Tibial artery (tissue), 4 donors: ENCODE measurements around the gene SOBP.

Experiments
- DNase-seq, 2 donors: peaks; one replicate each; pipeline ENCODE4 v3.0.0-alpha.2; 2019
- H3K27ac ChIP-seq, 2 donors: fragments of 200-600 bp; sonication (generic) in 1 of 2; 1 replicate in 1 of 2; 2 replicates in 1 of 2; pipeline ENCODE4 v1.5.1; 2018 to 2019; ENCODE audit warnings: mild to moderate bottlenecking in 1 of 2
- H3K27me3 ChIP-seq, 2 donors: fragments of 200-600 bp; sonication (generic) in 1 of 2; one replicate each; pipeline versions ENCODE4 v1.5.1 to v1.6.0; 2016 to 2019
- H3K36me3 ChIP-seq, 3 donors: fragments of 200-600 bp; sonication (generic) in 2 of 3; one replicate each; pipeline ENCODE4 v1.5.1; 2016 to 2019; ENCODE audit warnings: mild to moderate bottlenecking in 2 of 3
- H3K4me1 ChIP-seq, 4 donors: fragments of 200-600 bp; sonication (generic) in 2 of 4; 1 replicate in 3 of 4; 2 replicates in 1 of 4; pipeline ENCODE4 v1.5.1; 2016 to 2019
- H3K4me3 ChIP-seq, 2 donors: fragments of 200-600 bp; sonication (generic) in 1 of 2; 1 replicate in 1 of 2; 2 replicates in 1 of 2; pipeline ENCODE4 v1.5.1; 2018 to 2019; ENCODE audit warnings: mild to moderate bottlenecking in 2 of 2
- H3K9me3 ChIP-seq, 3 donors: fragments of 200-600 bp; sonication (generic) in 1 of 3; one replicate each; pipeline ENCODE4 v1.5.1; 2016 to 2019
- intact Hi-C: fragments of 100-400 bp; cut with DNase I; formaldehyde crosslinking; loops from one replicate; pipeline ENCODE4 v1.15.0; 2023; ENCODE audit warnings: low total_unique reads
- TF ChIP-seq, protein P1 (sequence below), 2 experiments: fragments of 200-600 bp in 1 of 2; fragments of 450-650 bp in 1 of 2; IDR thresholded peaks; one replicate each; pipeline ENCODE4 v1.5.1; 2017 to 2019; ENCODE audit warnings: antibody characterized with exemption in 2 of 2, mild to moderate bottlenecking in 1 of 2, moderate library complexity in 1 of 2

The SOBP gene

DNA sequence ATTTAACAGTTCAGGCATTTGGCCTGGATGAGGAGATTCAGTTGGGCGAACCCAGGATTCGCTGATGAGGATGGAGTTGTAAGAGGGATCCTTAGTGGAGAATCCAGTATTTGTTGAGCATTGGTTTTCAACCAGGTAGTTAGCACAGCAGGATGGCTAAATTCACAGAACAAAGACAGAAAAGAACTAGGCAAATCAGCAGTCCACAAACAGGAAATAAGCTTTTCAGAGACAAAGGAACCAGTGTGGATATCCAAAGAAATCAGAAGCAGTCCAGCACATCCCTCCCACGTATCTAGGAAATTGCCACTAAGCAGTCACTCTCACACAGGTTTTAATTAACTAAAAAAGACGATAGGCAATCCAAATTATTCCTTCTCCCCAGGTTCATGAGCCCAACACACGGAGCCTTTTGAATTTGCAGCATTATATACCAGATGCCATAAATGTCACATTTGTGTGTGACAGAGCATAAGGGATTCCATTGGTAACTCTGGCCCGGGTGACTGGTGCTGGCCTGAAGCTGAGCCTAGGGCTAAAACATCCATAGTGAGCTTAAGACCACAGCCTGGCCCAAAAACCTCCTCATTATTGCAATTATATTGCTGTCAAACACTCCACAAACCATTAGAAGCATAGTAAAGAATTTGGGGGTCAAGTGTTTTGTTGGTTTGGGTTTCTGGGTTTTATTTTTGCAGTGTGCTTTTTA is 131.5 kb downstream of the SOBP start:
- TF ChIP-seq, protein P1, sequence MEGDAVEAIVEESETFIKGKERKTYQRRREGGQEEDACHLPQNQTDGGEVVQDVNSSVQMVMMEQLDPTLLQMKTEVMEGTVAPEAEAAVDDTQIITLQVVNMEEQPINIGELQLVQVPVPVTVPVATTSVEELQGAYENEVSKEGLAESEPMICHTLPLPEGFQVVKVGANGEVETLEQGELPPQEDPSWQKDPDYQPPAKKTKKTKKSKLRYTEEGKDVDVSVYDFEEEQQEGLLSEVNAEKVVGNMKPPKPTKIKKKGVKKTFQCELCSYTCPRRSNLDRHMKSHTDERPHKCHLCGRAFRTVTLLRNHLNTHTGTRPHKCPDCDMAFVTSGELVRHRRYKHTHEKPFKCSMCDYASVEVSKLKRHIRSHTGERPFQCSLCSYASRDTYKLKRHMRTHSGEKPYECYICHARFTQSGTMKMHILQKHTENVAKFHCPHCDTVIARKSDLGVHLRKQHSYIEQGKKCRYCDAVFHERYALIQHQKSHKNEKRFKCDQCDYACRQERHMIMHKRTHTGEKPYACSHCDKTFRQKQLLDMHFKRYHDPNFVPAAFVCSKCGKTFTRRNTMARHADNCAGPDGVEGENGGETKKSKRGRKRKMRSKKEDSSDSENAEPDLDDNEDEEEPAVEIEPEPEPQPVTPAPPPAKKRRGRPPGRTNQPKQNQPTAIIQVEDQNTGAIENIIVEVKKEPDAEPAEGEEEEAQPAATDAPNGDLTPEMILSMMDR (IDR thresholded peaks at IDR 0.05), result no peak
- Histone ChIP-seq H3K4me3 (no peak overlapping the region), H3K9me3 (no peaks in the 10 kb centered on the region), H3K27ac (no peak overlapping the region), H3K4me1 (peaks cover 0 to 8% (median 0%) of the 10 kb centered on the region in 4 donors), H3K27me3 (no peaks in the 10 kb centered on the region), H3K36me3 (no peaks in the 10 kb centered on the region)
- intact Hi-C loops, result no loop called here
- DNase-seq, result no peak

DNA sequence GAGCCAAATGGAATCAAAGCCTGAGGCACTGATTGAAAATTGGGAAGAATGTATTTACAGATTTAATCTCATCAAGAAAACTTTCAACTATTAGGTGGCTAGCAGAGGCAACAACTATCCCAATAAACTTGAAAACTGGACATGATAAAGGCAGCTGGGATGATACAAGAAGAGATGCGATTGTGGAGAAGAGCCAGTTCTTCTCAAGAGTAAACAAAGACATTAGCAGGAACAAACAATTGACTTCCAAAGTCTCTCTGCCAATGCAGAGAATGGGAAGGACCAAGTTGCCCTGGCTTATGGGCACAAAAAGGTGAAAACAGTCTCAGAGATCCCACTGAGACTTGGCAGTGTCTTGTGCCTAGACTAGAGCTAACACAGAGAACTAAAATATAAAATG is 132.4 kb downstream of the SOBP start:
- no peak overlapping the region for H3K27ac ChIP-seq
- H3K4me1 ChIP-seq, result peaks cover 0 to 8% (median 0%) of the 10 kb centered on the region in 4 donors
- TF ChIP-seq, protein P1 (IDR thresholded peaks at IDR 0.05), result no peak
- no peaks in the 10 kb centered on the region for H3K9me3 ChIP-seq
- intact Hi-C loops, result no loop called here
- DNase-seq, result no peak
- H3K27me3 ChIP-seq, result no peaks in the 10 kb centered on the region
- H3K4me3 ChIP-seq, result no peak overlapping the region
- H3K36me3 ChIP-seq, result no peaks in the 10 kb centered on the region

DNA sequence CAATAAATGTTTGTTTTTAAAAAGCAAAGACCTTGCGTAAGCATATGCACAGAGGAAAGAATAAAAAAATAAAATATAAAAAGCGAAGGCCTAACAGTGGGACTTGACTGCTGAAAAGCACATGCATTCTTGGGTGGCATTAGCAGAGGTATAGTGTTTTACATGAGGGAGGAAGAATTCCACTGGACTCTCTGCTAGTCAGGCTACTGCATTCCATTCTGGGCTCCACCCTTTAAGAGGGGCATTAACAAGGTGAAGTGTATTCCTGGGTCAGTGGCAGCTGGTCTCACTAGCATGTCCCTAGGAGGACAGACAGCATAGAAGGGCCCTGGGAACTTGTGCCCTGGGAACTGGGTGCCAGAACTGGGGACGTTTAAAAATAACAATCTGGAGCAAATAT is 134.1 kb downstream of the SOBP start:
- Histone ChIP-seq H3K27me3 (no peaks in the 10 kb centered on the region), H3K4me3 (no peak overlapping the region), H3K9me3 (no peaks in the 10 kb centered on the region), H3K27ac (no peak overlapping the region), H3K36me3 (no peaks in the 10 kb centered on the region), H3K4me1 (peaks cover 0 to 19% (median 4%) of the 10 kb centered on the region in 4 donors)
- intact Hi-C loops, result no loop called here
- TF ChIP-seq, protein P1 (IDR thresholded peaks at IDR 0.05), result no peak
- DNase-seq, result no peak

DNA sequence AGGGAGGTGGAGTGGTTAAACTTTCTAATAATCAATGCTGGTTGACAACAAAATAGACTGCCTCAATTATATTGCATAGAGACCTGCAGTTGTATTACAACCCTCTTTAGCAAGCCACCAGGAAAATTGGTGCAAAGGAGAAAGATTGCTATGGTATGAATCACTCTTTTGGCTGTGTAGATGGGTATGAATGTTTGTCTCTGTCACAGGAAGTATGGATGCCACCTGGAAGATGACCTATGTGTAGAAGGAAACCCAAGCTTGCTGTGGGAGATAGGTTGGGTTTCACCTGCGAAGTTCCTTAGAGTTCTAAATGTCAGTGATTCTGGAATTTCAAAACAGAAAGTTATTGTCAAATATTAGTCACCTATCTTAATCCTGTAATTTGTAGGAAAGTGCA is 134.6 kb downstream of the SOBP start:
- DNase-seq, result no peak
- H3K9me3 ChIP-seq, result no peaks in the 10 kb centered on the region
- intact Hi-C loops, result no loop called here
- H3K4me3 ChIP-seq, result no peak overlapping the region
- H3K27ac ChIP-seq, result no peak overlapping the region
- TF ChIP-seq, protein P1 (IDR thresholded peaks at IDR 0.05), result no peak
- H3K36me3 ChIP-seq, result no peaks in the 10 kb centered on the region
- peaks cover 0 to 24% (median 6%) of the 10 kb centered on the region in 4 donors for H3K4me1 ChIP-seq
- no peaks in the 10 kb centered on the region for H3K27me3 ChIP-seq

DNA sequence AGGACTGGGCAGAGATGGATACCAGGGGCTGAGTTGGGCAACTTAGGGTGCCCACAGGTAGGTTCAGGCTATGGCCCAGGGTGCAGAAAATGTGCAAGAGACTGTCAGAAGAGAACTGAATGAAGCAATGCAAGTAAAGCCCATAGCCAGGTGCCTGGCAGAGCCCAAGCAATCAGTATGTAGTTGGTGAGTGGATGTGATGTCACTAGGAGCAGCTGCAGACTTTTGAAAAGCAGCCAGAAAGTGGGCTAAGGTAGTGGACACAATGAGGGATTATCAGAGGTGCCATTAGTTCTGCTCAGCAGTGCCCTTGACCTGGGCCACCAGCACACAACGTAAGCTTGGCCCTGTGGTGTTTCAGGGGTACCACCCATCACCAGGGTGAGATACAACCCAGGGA is 135.3 kb downstream of the SOBP start:
- no peak overlapping the region for H3K27ac ChIP-seq
- no peaks in the 10 kb centered on the region for H3K36me3 ChIP-seq
- intact Hi-C loops, result no loop called here
- TF ChIP-seq, protein P1 (IDR thresholded peaks at IDR 0.05), result no peak
- no peak for DNase-seq
- H3K9me3 ChIP-seq, result no peaks in the 10 kb centered on the region
- no peaks in the 10 kb centered on the region for H3K27me3 ChIP-seq
- peaks cover 0 to 31% (median 12%) of the 10 kb centered on the region in 4 donors for H3K4me1 ChIP-seq
- no peak overlapping the region for H3K4me3 ChIP-seq
